Measurements from ENCODE around the gene SMIM1.
A peak's percentile ranks its signal among the peaks of the same experiment; 100 is the strongest.

The SMIM1 gene

DNA sequence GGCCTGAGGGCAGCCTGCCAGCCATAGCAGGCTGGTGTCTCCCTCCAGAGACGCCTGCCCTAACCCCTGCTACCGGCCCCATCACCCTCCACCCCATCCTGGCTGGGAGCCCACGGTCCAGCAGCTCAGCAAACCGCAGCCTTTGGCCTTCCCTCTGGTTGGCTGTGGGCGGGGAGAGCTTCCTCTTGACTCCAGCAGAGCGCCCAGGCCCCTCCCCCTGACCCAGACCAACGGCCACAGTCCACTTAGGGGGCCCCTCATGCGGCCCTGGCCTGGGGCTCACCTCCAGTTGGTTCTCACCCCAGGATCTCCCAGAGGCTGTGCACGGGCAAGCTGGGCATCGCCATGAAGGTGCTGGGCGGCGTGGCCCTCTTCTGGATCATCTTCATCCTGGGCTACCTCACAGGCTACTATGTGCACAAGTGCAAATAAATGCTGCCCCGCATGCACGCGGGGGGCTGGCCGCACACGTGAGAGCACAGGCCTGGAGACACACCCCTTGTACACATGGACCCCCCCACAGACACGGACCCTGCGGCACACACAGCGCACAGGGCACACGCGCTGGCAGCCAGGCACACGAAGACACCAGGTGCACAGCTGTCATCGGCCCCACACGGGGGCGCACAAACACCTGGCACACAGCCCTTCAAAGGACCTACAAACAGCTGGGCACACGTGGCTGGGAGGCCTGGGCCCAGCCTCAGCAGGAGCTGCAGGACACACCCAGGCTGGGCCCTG lies 3.1 kb downstream of the SMIM1 start:
- Histone ChIP-seq H3K9me3 (ENCODE audit: insufficient read depth, low read length) (no peaks in the 10 kb centered on the region), H3K4me3 (ENCODE audit: low read length) (peak overlapping the region; percentile 7; the same call in 1 of the 2 replicates), H3K27me3 (ENCODE audit: low read depth, low read length) (peaks cover 6% of the 10 kb centered on the region; the same call in 1 of the 2 replicates), H3K9ac (ENCODE audit: low read length) (no peak overlapping the region), H3K27ac (ENCODE audit: low read length) (no peak overlapping the region), H3K79me2 (ENCODE audit: low read length) (no peaks in the 10 kb centered on the region), H4K20me1 (ENCODE audit: insufficient read depth, low read length) (no peaks in the 10 kb centered on the region), H2AFZ (ENCODE audit: low read depth, low read length) (no peak overlapping the region), H3K36me3 (replicated peaks; ENCODE audit: low read depth, low read length) (peaks cover 6% of the 10 kb centered on the region), H3K4me2 (ENCODE audit: low read length) (peak overlapping the region; percentile 49), H3K4me1 (ENCODE audit: low read length) (peaks cover 20% of the 10 kb centered on the region)
- TF ChIP-seq, protein P1, sequence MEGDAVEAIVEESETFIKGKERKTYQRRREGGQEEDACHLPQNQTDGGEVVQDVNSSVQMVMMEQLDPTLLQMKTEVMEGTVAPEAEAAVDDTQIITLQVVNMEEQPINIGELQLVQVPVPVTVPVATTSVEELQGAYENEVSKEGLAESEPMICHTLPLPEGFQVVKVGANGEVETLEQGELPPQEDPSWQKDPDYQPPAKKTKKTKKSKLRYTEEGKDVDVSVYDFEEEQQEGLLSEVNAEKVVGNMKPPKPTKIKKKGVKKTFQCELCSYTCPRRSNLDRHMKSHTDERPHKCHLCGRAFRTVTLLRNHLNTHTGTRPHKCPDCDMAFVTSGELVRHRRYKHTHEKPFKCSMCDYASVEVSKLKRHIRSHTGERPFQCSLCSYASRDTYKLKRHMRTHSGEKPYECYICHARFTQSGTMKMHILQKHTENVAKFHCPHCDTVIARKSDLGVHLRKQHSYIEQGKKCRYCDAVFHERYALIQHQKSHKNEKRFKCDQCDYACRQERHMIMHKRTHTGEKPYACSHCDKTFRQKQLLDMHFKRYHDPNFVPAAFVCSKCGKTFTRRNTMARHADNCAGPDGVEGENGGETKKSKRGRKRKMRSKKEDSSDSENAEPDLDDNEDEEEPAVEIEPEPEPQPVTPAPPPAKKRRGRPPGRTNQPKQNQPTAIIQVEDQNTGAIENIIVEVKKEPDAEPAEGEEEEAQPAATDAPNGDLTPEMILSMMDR (IDR thresholded peaks at IDR 0.05; ENCODE audit: low read depth, low read length) = peak; percentile 64
- no peak for TF ChIP-seq EZH2phosphoT487 (IDR thresholded peaks at IDR 0.05; ENCODE audit: low read depth)

GRCh38 chr1:3776231-3776961 lies 3.8 kb downstream of the SMIM1 start:
- TF ChIP-seq, protein P1 (IDR thresholded peaks at IDR 0.05; ENCODE audit: low read depth, low read length) = no peak
- TF ChIP-seq EZH2phosphoT487 (IDR thresholded peaks at IDR 0.05; ENCODE audit: low read depth) = no peak
- no peak overlapping the region for H2AFZ ChIP-seq (ENCODE audit: low read depth, low read length)
- H3K27me3 ChIP-seq (ENCODE audit: low read depth, low read length) = peaks cover 6% of the 10 kb centered on the region; the same call in 1 of the 2 replicates
- H3K27ac ChIP-seq (ENCODE audit: low read length) = no peak overlapping the region
- H3K9ac ChIP-seq (ENCODE audit: low read length) = no peak overlapping the region
- no peak overlapping the region for H3K4me2 ChIP-seq (ENCODE audit: low read length)
- no peaks in the 10 kb centered on the region for H3K79me2 ChIP-seq (ENCODE audit: low read length)
- H4K20me1 ChIP-seq (ENCODE audit: insufficient read depth, low read length) = no peaks in the 10 kb centered on the region
- H3K4me3 ChIP-seq (ENCODE audit: low read length) = no peak overlapping the region
- peaks cover 10% of the 10 kb centered on the region for H3K36me3 ChIP-seq (replicated peaks; ENCODE audit: low read depth, low read length)
- H3K4me1 ChIP-seq (ENCODE audit: low read length) = peaks cover 16% of the 10 kb centered on the region
- H3K9me3 ChIP-seq (ENCODE audit: insufficient read depth, low read length) = no peaks in the 10 kb centered on the region

DNA sequence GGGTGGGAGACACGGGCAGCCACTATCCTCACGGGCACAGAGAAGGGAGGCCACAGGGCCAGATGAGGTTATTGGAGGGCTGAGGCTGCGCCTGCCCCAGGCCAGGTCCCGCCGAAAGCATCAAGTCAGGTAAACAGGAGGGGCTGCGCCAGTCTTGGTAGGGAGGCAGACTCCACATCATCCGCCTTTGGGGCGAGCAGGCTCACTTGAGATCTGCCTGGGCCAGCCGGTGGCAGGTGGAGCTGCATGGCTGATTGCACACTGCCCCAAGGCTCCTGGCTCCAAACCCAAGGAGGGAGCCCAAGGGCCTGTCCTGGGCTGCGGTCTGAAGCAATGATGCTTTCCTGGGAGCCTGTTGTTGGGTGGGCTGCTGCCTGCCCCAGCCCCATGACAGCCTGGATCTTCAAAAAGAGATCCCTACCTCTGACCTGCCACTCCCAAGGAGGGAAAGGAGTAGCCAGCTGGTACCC lies 4.6 kb downstream of the SMIM1 start:
- Histone ChIP-seq H3K79me2 (ENCODE audit: low read length) (no peaks in the 10 kb centered on the region), H2AFZ (ENCODE audit: low read depth, low read length) (no peak overlapping the region), H3K27me3 (ENCODE audit: low read depth, low read length) (peaks cover 6% of the 10 kb centered on the region; the same call in 1 of the 2 replicates), H3K36me3 (replicated peaks; ENCODE audit: low read depth, low read length) (peaks cover 13% of the 10 kb centered on the region), H3K27ac (ENCODE audit: low read length) (no peak overlapping the region), H3K9me3 (ENCODE audit: insufficient read depth, low read length) (no peaks in the 10 kb centered on the region), H3K9ac (ENCODE audit: low read length) (no peak overlapping the region), H3K4me1 (ENCODE audit: low read length) (peaks cover 12% of the 10 kb centered on the region), H3K4me3 (ENCODE audit: low read length) (no peak overlapping the region), H3K4me2 (ENCODE audit: low read length) (no peak overlapping the region), H4K20me1 (ENCODE audit: insufficient read depth, low read length) (no peaks in the 10 kb centered on the region)
- TF ChIP-seq, protein P1 (IDR thresholded peaks at IDR 0.05; ENCODE audit: low read depth, low read length) = no peak
- TF ChIP-seq EZH2phosphoT487 (IDR thresholded peaks at IDR 0.05; ENCODE audit: low read depth) = no peak

Data from OCI-LY3 (cell line).